NCI-H146 treated with DMSO at 0.1 percent for 48 hours (cell line): Measurements from ENCODE around the gene CABP4.
"Not testable (repeated sequence)": the region's sequence is repeated elsewhere in the genome, so short reads cannot be mapped to it uniquely, and the experiment has no call there.

Experiments
- DNase-seq: peaks from one replicate; lab custom pipeline; 2025; ENCODE audit not compliant: unreplicated experiment; lab: John Stamatoyannopoulos, UW

Gene CABP4

DNA sequence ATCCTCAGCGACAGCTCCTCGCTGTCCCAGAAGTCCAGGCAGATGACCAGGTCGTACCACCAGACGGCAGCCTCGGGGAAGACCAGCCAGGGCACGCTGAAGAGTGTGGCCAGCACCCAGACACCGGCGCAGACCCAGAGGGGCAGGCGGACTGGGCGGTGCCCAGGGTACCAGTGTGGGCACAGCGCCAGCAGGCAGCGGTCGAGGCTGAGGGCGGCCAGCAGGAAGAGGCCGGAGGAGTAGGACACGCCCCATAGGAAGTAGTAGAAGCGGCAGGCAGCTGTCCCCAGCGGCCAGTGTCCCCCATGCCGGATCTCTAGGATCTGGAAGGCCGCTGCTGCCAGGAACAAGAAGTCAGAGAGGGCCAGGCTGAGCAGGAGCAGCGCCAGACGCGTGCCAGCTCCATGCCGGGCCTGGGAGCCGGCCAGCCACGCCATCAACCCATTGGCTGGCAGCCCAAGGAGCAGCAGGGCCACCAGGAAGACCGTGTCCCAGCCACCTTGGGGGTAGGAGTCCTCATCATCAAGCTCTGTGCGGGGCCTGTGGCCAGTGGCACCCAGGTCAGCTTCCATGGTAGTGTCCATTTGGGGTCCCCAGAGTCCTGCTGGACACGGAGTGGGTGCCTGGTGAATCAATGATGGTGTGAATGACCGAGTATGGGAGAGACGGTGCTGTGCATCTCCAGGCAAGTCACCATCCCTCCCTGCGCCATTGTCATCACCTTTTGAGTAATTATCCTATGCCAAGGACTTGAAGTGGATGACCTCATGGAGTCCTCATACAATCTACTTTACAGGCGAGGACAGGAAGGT, 2.8 kb upstream of the CABP4 start, which contains the start of gene GPR152:
GPR152 (minus strand) TSS at position 589 of the 812 bp plus-strand sequence; CDS start at position 584, 5 bp downstream.
- DNase-seq, result no peak

DNA sequence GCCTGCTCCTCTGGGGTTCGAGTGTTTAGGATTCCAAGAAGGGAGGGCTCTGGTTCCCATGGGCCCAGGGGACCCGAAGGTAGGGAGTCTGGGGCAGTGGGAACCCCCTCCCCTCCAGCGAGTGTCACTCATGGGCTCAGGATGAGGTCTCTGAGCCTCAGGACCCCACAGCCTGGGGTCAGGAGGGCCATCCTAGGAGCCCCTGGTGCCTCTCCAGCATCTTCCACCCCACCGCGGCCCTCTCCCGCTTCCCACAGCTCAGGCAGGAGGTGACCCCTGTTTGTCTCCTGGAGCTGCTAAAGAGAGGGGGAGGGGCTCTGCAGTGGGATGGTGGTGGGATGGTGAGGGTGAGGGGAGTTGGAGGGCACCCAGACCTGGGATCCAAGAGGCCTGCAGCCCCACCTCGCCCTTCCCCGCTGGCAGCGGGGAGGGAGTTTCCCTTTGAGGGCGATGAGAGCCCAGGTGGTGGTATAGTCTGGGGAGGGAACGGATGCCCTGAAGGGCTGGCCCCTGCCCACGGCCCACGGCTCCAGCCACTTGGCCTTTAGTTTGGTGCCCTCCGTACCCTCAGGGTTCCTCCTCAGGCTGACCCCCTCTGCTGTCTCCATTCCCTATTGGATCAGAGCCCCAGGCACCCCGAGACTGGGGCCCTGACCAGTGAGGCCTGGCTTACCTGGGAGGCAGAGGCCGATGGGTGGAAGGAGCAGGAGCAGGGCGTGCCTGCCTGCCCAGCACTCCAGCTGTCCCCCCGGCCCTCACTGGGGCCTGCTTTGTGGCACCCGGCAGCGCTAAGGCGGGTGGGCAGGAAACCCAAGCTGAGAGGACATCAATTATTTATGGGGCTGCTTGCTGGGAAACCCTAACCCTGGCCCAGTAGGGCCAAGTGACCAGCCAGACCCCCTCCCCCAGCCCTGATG, 1.1 kb upstream of the CABP4 start:
- no peak for DNase-seq

DNA sequence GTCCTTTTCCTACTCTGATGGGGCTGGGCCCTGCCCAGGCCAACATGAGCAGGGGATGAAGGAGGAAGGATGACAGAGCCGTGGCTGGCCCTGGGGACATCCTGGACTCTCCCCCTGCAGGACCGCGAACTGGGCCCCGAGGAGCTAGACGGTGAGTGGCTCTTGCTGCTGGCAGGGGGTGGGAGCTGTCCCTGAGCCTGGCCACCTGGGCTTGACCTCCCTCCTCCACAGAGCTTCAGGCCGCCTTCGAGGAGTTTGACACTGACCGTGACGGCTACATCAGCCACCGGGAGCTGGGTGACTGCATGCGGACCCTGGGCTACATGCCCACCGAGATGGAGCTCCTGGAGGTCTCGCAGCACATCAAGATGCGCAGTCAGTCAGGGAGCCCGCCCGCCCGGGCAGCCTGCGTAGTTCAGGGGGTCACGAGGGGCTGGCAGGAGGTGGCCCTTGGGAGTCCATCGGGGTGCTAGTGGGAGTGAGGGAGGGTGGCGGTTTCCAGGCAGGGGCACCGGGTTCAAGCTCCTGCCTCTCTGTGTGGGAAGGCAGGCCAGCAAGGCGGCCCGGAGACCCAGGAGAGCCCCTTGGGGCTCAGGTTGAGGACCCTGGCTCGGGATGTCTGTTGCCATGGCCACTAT, 1.0 kb downstream of the CABP4 start:
- DNase-seq, result no peak

DNA sequence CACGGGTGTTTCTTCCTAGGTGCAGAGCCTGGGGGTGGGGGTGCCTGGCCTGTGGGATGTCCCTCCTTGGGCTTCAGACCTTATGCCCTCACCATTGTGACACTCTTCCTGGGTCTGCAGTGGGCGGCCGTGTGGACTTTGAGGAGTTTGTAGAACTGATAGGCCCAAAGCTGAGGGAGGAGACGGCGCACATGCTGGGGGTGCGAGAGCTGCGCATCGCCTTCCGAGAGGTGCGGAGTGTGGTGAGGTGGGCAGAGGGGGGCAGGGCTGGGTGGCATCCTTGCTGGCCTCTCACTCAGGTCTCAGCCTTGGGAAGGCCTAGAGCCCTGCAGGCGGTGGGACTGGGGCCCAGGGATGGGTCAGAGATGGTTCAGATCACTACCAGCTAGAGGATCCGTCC, 2.3 kb downstream of the CABP4 start:
- no peak for DNase-seq

DNA sequence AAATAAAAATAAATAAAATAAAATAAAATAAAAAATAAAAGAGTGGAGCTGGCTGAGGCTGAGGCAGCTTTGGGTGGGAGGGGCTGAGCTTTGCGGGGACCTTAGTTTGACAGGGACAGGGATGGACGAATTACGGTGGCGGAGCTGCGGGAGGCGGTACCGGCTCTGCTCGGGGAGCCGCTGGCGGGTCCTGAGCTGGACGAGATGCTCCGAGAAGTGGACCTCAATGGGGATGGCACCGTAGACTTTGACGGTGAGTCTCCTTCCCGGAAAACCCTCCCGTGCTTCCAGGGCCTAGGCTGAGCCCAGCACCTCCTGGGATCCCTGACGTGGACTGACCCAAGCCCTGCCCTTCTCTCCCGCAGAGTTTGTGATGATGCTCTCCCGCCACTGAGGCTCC, 3.1 kb downstream of the CABP4 start:
- no peak for DNase-seq

DNA sequence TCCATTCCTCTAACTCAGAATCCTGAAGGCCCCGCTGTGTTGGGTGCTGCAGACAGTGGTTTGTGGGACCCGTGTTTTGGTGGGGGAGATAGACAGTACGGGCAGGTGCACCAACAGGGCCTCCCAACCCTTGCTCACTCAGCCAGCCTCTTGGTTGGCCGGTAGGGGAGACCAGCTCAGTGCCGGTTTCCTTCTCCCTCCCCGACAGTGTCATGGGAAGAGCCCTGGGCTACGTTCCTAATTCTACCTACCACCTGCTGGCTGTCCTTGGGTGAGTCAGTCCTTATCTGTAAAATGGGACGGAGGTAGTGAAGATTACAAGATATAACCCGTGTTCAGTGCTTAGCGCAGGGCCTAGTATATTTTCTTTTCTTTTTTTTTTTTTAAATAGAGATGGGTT, 8.0 kb downstream of the CABP4 start:
- DNase-seq, result no peak

DNA sequence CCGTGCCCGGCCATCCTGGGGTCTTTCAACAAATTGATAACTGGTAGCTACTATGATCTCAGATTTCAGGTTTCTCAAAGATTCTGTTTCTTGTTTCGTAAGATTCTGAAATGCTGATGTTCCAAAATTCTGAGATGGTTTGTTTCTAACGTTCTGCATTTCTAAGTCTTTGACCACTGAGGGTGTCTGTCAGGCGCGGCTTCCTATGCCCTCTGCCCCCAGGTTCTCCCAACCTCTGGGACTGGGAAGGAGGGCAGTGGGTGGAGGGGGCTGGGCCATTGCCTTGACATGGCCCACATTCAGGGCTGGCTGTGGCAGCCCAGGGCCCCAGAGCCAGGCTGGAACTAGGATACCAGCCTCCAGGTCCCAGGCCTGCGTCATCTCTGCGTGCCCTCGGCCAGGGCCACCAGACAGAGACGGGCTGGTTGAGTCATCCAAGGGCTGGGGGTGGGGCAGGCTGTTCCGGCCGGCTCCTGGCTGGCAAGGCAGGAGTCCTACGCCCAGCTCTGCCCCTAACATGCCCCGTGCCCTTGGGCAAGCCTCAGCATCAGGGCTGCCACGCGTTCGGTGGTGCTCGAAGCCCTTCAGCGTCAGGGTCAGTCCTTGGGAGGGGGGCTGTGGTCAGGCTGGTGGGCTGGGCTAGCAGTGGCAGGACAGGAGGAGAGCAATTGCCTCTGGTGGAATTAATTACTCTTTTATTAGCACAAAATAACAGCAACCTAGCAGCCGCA, 8.7 kb downstream of the CABP4 start:
- no peak for DNase-seq

DNA sequence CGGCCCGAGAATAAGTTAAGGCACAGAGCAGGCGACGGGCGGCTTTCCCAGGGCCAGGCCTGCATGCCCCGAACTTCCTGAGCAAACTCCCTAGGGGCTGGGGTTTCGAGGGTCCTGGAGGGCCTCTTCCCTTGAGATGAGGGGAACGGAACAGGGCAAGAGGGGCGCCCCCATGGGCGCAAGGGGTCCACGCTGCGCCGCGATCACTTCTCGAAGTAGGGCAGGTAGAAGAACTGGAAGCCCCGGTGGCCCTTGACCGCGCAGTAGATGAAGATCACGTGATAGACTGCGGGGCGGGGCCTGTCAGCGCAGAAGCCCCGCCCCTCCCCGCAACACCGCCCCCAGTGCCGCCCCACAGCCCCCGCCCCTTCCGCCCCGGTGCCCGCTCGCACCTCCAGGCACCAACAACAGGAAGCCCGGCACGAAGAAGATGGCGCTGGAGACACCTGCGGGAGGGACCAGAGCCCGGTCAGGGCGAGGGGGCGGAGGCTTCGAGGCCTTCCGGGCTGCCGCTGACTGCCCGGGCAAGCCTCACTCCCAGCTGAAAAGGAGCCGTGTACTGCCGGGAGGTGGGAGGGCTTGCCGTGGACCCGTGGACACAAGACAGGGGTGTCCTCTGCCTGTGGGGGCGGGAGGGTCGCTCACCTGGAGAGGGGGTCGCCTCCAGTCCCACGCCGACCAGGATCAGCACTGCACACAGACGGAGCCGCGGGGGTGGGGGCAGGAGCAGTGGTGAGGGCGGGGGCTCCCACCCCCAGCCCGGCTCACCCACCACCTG, 9.4 kb downstream of the CABP4 start:
- peak; percentile 95 for DNase-seq

DNA sequence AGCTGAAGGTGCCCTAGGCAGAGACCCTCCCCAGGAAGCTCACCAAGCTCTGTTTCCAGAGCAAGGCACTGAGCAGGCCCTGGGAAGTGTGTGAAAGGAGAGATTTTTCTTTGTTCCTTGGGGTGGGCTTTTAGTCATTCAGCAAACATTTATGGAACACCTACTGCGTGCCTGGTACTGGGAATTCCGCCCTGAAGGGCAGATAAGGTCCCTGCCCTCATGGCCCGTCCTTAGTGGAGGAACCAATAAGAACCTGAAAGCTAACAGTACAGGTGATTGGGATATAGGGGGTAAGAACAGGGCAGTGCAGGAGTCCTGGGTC, 10.0 kb downstream of the CABP4 start:
- DNase-seq, result peak; percentile 29

DNA sequence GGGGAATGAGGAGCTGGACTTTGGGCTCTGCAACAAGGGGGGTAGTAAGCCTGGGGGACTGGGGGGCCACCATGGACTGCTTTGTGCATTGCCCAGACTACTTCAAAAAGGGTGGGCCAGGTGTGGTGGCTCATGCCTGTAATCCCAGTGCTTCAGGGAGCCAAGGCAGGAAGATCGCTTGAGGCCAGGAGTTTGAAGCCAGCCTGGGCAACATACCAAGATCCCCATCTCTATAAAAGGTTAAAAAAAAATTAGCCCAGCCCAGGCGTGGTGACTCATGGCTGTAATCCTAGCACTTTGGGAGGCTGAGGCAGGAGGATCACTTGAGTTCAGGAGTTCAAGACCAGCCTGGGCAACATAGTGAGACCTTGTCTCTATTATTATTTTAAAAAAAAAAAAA, 10.4 kb downstream of the CABP4 start:
- not testable (repeated sequence) for DNase-seq

DNA sequence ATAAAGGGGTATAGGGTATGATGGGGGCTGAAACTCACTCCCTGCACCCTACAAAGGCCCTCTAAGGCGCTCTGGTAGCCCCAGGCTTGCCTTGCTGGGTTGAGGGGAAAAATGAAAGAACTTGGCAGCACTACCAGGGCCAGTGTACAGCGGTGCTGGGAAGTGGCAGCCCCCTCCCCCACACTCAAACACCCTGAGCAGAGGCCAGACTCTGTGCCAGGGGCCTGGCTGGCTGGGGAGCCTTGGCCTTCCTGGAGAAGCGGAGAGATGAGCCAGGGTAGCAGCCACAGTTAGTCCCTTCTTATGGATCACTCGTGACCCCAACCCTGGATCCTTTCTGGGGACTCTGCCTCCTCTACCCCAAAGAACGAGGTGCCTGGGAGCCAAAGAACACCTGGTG, 11.2 kb downstream of the CABP4 start:
- no peak for DNase-seq

DNA sequence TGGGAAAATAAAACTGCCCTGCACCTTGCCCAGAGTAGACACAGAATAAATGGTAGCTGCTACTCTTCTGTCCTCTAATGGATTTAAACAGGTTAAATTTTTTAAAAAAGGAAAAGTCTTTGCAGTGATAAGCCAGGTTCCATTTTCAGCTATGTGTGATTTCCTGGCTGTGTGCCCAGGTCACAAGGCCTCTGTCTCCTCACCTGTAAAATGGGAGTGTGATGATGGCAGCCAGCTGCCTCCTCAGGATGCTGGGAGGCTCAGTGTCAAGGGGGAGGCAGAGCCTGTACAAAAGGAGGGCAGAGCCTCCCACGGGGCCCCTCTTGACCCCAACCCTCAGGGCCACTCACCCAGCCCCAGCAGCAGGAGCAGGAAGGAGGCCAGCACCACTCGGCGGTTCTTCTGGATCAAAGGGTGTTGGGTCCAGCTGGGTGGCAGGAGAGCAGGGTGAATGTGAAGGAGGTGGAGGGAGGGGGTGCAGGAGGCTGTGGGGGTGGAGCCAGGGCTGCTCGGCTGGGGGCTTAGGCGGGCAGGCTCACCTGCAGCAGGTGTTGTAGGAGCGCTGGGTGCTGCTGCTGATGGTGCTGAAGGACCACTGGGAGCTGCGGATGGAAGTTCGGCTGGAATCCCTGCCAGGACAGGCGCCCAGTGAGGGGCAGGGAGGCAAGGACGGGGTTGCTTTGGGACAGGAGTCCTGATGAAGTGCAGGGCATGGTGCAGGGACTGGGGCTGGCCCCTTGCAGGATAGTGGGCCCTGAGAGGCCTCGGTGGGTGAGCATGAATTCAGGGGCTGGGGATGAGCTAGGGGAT, 12.0 kb downstream of the CABP4 start:
- no peak for DNase-seq

DNA sequence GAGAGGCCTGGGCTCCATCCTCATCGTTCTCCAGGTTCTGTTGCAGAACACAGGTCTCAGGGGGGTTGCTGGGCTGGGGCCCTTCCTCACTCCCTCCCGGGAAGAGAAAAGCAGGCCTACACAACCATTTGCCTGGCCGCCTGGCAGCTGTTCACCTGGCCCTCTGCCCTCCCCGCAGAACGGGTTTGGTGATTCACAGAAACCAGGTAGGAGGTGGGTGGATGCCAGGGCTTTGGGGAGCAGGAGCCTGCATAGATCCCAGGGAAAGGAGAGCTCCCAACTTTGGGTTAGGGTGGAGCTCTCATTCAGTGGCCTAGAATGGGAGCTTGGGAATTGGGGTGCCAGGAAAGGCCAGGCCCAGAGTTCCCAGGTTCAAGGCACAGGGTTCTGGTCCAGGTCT, 12.9 kb downstream of the CABP4 start:
- DNase-seq, result no peak

DNA sequence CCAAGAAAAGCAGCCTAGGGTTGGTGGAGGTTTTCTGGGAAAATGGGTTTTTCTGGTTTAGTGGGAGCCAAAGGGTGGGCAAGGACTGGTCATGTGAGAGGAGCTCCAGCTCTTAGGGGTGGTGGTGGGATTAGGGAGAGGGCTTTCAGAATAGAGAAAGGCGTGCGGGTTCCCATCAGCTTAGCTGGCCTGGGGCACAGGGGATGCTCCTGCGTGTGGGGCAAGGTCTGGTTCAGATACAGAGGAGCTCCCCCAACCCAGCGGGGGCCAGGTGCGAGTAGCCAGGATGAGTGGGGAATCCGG, 13.3 kb downstream of the CABP4 start:
- no peak for DNase-seq

DNA sequence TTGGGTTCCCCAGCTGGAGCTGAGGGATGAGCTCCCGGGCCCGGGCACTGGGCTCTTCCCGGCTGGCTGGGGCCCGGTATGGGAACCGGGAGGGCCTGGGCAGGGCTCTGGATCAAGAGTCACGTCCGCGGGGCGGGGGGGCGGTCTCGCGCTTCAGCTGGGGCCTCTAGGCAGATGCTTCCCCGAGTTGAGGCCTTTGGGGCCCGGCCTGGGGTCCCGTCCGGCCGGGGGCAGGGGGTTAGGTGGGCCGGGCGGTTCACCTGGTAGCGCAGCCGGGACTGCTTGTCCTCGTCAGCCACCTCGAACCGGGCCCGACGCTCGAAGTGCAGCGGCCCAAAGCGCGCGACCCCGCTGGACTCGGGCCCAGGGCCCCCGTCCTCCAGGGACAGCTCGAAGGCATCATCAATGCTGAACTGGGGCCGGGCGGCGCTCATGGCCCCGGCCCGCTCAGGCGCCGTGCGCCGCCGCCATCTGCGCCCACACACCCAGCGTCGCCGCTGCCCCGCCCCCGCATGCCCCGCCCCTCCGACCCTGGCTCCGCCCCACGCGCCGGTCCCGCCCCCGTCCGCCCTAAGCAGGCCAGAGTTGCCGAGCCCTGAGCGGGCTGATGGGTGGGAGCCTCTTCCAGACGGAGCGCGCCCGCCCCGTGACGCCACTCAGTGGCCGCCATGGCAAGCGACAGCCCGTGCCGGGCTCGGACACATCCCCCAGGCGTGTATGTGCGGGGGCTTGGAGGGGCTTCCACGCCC, 13.8 kb downstream of the CABP4 start, which contains the start of gene TMEM134:
TMEM134 (minus strand) TSS at position 493 of the 749 bp plus-strand sequence; CDS start at position 434, 59 bp downstream.
- DNase-seq, result peak; percentile 83

DNA sequence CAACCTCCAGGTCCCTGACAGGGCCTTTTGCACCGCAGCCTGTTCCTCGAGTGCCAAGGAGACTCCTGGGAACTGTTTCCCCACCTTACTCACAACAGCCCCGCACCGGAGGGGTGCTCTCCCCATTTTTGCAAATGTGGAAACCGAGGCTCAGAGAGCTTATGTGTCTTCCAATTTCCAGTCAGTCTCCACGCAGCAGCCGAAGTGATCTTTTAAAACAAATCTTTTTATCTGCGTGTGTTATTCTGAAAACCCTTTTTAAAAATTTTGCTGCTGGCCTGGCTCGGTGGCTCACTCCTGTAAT, 14.3 kb downstream of the CABP4 start:
- no peak for DNase-seq

DNA sequence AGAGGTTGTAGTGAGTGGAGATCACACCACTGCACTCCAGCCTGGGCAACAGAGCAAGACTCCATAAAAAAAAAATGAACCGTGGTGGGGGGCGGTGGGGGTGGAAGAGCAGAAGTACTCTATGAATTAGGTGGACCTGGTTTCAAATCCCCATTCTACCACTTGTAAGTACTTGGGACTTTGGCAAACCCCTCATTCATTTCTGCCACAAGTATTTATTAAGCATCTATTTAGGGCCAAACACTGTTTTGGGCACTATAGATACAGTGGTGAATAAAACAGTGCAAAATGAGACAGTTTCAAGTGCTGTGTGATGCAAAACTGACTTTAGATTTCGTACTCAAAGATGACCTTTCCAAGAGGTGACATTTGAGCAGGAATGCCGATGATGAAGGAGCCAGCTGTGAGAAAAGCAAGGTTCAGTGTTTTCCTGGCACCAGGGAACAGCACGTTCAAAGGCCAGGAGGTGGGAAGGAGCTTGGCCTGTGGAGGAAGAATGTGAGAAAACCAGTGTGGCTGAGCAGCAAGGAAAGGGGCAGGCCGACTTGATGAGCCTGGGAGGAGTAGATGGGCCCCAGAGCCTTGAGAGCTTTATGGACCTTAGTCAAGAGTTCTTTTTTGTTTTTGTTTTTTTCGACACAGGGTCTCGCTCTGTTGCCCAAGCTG, 15.3 kb downstream of the CABP4 start:
- DNase-seq, result no peak

DNA sequence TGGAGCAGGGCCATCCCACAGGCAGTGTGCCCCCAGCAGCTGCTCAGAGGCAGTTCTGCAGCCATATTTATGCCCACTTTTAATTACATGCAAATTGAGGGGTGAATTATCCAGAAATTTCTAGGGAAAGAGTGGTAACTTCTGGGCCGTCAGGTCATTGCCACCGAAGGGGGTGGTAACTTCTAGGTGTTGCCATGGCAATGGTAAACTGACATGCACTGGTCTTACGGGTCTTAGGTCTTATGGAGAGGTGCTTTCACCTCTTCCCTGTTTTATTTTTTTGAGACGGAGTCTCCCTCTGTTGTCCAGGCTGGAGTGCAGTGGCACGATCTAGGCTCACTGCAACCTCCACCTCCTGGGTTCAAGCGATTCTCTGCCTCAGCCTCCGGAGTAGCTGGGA, 17.7 kb downstream of the CABP4 start:
- DNase-seq, result no peak
